K562 (cell line): ENCODE measurements around the gene ANXA7. TPM values are rescaled to one million over a fixed set of nuclear protein-coding genes. Genes with fewer than 3 reads are reported as not detected.

Source experiments
- ATF1 ChIP-seq, 2 experiments: fragments of 450-650 bp in 1 of 2; IDR thresholded peaks; 2 replicates each; pipeline ENCODE4 v1.6.1; 2016; ENCODE audit warnings: missing compliant biosample characterization in 1 of 2, missing genetic modification characterization in 1 of 2
- BACH1 ChIP-seq: fragments of 200-800 bp; sonication (Bioruptor generic); IDR thresholded peaks from 2 replicates; pipeline ENCODE4 v1.6.1; 2016; ENCODE audit warnings: missing genetic modification characterization, missing compliant biosample characterization
- CHD1 ChIP-seq: fragments of 200-600 bp; sonication (generic); IDR thresholded peaks from one replicate; pipeline ENCODE4 v1.6.1; 2012; ENCODE audit warnings: mild to moderate bottlenecking, moderate library complexity, low read length, inconsistent platforms
- ERF ChIP-seq: fragments of 450-650 bp; formaldehyde crosslinking; IDR thresholded peaks from 2 replicates; pipeline ENCODE4 v1.4.0; 2020; ENCODE audit warnings: mild to moderate bottlenecking, mixed read lengths
- GMEB1 ChIP-seq: fragments of 250-450 bp; sonication (Bioruptor Pico); IDR thresholded peaks from 2 replicates; pipeline ENCODE4 v1.4.0; 2020; ENCODE audit warnings: mild to moderate bottlenecking
- JUNB ChIP-seq: fragments of 450-650 bp; formaldehyde crosslinking; conservative IDR thresholded peaks from 2 replicates; pipeline ENCODE4 v1.4.0; 2020; ENCODE audit warnings: mild to moderate bottlenecking
- JUND ChIP-seq, 2 experiments: IDR thresholded peaks; 2 replicates in 1 of 2; 3 replicates in 1 of 2; pipeline ENCODE4 v1.6.1; 2011; ENCODE audit warnings: borderline replicate concordance in 2 of 2, low read depth in 2 of 2, low read length in 2 of 2, improper control_type of control experiment in 1 of 2, missing biosample characterization in 1 of 2, missing genetic modification characterization in 1 of 2, missing genetic modification reagents in 1 of 2
- KLF13 ChIP-seq: fragments of 450-650 bp; IDR thresholded peaks from 2 replicates; pipeline ENCODE4 v1.6.1; 2016; ENCODE audit warnings: missing genetic modification characterization, low read depth, mild to moderate bottlenecking, missing compliant biosample characterization, moderate library complexity, borderline replicate concordance
- MYC ChIP-seq, 2 experiments: fragments of 250-450 bp in 1 of 2; sonication (Bioruptor Pico) in 1 of 2; IDR thresholded peaks; 2 replicates each; pipeline versions ENCODE4 v1.5.1 to v1.6.1; 2012 to 2021; ENCODE audit warnings: low read depth in 2 of 2, borderline replicate concordance in 1 of 2, improper control_type of control experiment in 1 of 2, low read length in 1 of 2, mild to moderate bottlenecking in 1 of 2, moderate library complexity in 1 of 2
- PHB2 ChIP-seq: fragments of 450-650 bp; IDR thresholded peaks from 2 replicates; pipeline ENCODE4 v1.6.1; 2017; ENCODE audit warnings: low read depth
- PHF21A ChIP-seq: fragments of 450-650 bp; IDR thresholded peaks from 2 replicates; pipeline ENCODE4 v1.6.1; 2017; ENCODE audit warnings: low read depth, borderline replicate concordance
- PML ChIP-seq: IDR thresholded peaks from 2 replicates; pipeline ENCODE4 v1.6.1; 2012; ENCODE audit warnings: low read length, inconsistent platforms
- TEAD4 ChIP-seq, 2 experiments: sonication (generic) in 1 of 2; formaldehyde crosslinking in 1 of 2; IDR thresholded peaks; 2 replicates each; pipeline versions ENCODE4 v1.6.1 to v1.8.0; 2012 to 2022; ENCODE audit warnings: borderline replicate concordance in 1 of 2, inconsistent platforms in 1 of 2, low read length in 1 of 2, mild to moderate bottlenecking in 1 of 2, missing genetic modification reagents in 1 of 2
- ZNF318 ChIP-seq, 2 experiments: fragments of 450-650 bp; IDR thresholded peaks; 2 replicates each; pipeline ENCODE4 v1.6.1; 2016; ENCODE audit warnings: mild to moderate bottlenecking in 2 of 2, borderline replicate concordance in 1 of 2, low read depth in 1 of 2, moderate library complexity in 1 of 2
- ZNF512 ChIP-seq: IDR thresholded peaks from 2 replicates; pipeline ENCODE4 v1.6.1; 2016; ENCODE audit warnings: missing genetic modification characterization, missing compliant biosample characterization
- polyA plus RNA-seq, 8 experiments: library from polyadenylated mRNA; depleted of rRNA in 4 of 8; stranded (reverse) in 5 of 8; unstranded in 3 of 8; fragments of >200 nt; fragmentation: Nextera tagmentation in 2 of 8; fragmentation: Illumina TruSeq in 1 of 8; extraction: Ambion mirVana in 2 of 8; extraction: Trizol in 1 of 8; gene quantifications; 2 replicates each; pipeline versions ENCODE4 v1.2.1 to v1.2.3, GENCODE V29; 2011 to 2014; ENCODE audit warnings: inconsistent platforms in 1 of 8, missing spikeins in 1 of 8
- total RNA-seq, 7 experiments: library from RNA; depleted of rRNA in 6 of 7; stranded (reverse); fragments of >200 nt in 6 of 7; fragmentation: Illumina TruSeq in 2 of 7; extraction: Trizol in 2 of 7; gene quantifications; 2 replicates each; pipeline versions ENCODE4 v1.2.1 to v1.2.3, GENCODE V29; 2011 to 2021; ENCODE audit warnings: low replicate concordance in 1 of 7

ANXA7 gene
- total and polyA plus RNA-seq, 9 of the 15 experiments (the other 6 are each of a cell fraction or from before 2014, with no cell fraction given): 81.6 to 157 (median 122) TPM

GRCh38 chr10:73413108-73413527 lies 740 bp downstream of the ANXA7 start (continued):
- TF ChIP-seq ZNF512 (tag): no peak
- TF ChIP-seq TEAD4 (IDR thresholded peaks at IDR 0.05; ENCODE audit: low read length): peak; percentile 53; the same call in 1 of the 2 replicates
- no peak for TF ChIP-seq TEAD4 (CRISPR knock-in tag; IDR thresholded peaks at IDR 0.05; ENCODE audit: borderline replicate concordance)
- TF ChIP-seq ATF1 (CRISPR knock-in tag; IDR thresholded peaks at IDR 0.05): no peak; the same call in 1 of the 2 replicates
- TF ChIP-seq ATF1 (tag; IDR thresholded peaks at IDR 0.05): peak; percentile 84; the same call in 1 of the 2 replicates
- TF ChIP-seq BACH1 (tag): no peak
- TF ChIP-seq JUNB (CRISPR knock-in tag): no peak
- TF ChIP-seq PHF21A: peak; percentile 57; the same call in 1 of the 2 replicates
- TF ChIP-seq GMEB1 (CRISPR knock-in tag): no peak
- TF ChIP-seq CHD1: no peak
- no peak for TF ChIP-seq JUND (IDR thresholded peaks at IDR 0.05; ENCODE audit: borderline replicate concordance, low read depth, low read length)
- TF ChIP-seq JUND (tag; IDR thresholded peaks at IDR 0.05; ENCODE audit: borderline replicate concordance, low read depth, low read length): peak; percentile 17; the same call in 1 of the 3 replicates
- TF ChIP-seq KLF13 (tag): no peak
- 0 out of 2 replicates have a peak, but pooled peaks have one; percentile 4 for TF ChIP-seq MYC (IDR thresholded peaks at IDR 0.05; ENCODE audit: low read depth, low read length)
- TF ChIP-seq MYC (CRISPR knock-in tag; IDR thresholded peaks at IDR 0.05; ENCODE audit: borderline replicate concordance, low read depth): no peak
- TF ChIP-seq PML: 0 out of 2 replicates have a peak, but pooled peaks have one; percentile 36
- no peak for TF ChIP-seq PHB2
- peak in 1 of 2 experiments; percentile 17; a peak in 1 of 4 replicates for TF ChIP-seq ZNF318 (IDR thresholded peaks at IDR 0.05; ENCODE audit: borderline replicate concordance in 1 of 2, low read depth in 1 of 2)
- no peak for TF ChIP-seq ERF (CRISPR knock-in tag)
